H9 (cell line): ENCODE data around the gene NCOA1. TPM values are rescaled to one million over a fixed set of nuclear protein-coding genes. Genes with fewer than 3 reads are reported as not detected.

Experiments
- DNase-seq: peaks from one replicate; pipeline ENCODE4 v3.0.0-alpha.2; 2017
- H2AFZ ChIP-seq: one replicate; pipeline ENCODE4 v1.6.1; 2013; ENCODE audit warnings: mild to moderate bottlenecking, low read length, control low read depth, moderate library complexity
- H2AK5ac ChIP-seq: 2 replicates; pipeline ENCODE4 v1.6.1; 2013; ENCODE audit warnings: low read length, control low read depth, mixed read lengths; ENCODE audit not compliant: insufficient read length
- H2BK120ac ChIP-seq: one replicate; pipeline ENCODE4 v1.6.1; 2013; ENCODE audit warnings: low read depth, mild to moderate bottlenecking, low read length, control low read depth, inconsistent platforms; ENCODE audit not compliant: poor library complexity, severe bottlenecking
- H2BK12ac ChIP-seq: 2 replicates; pipeline ENCODE4 v1.6.1; 2013; ENCODE audit warnings: low read length, control low read depth, mixed read lengths, low read depth; ENCODE audit not compliant: insufficient read length
- H2BK15ac ChIP-seq: 2 replicates; pipeline ENCODE4 v1.6.1; 2013; ENCODE audit warnings: low read depth, low read length, control low read depth
- H2BK20ac ChIP-seq: one replicate; pipeline ENCODE4 v1.6.1; 2013; ENCODE audit warnings: low read depth, mild to moderate bottlenecking, low read length, control low read depth, inconsistent platforms; ENCODE audit not compliant: poor library complexity, severe bottlenecking
- H2BK5ac ChIP-seq: 2 replicates; pipeline ENCODE4 v1.6.1; 2013; ENCODE audit warnings: low read length, control low read depth, mixed read lengths; ENCODE audit not compliant: insufficient read length
- H3K14ac ChIP-seq: 2 replicates; pipeline ENCODE4 v1.6.1; 2013; ENCODE audit warnings: low read length, control low read depth; ENCODE audit not compliant: insufficient read depth
- H3K18ac ChIP-seq: 2 replicates; pipeline ENCODE4 v1.6.1; 2013; ENCODE audit warnings: low read depth, mild to moderate bottlenecking, mixed read lengths, low read length, control low read depth; ENCODE audit not compliant: insufficient read length
- H3K23ac ChIP-seq: 2 replicates; pipeline ENCODE4 v1.6.1; 2013; ENCODE audit warnings: low read length, control low read depth, mixed read lengths, low read depth; ENCODE audit not compliant: insufficient read length
- H3K23me2 ChIP-seq: 2 replicates; pipeline ENCODE4 v1.6.1; 2013; ENCODE audit warnings: low read depth, mild to moderate bottlenecking, mixed read lengths, low read length, control low read depth; ENCODE audit not compliant: insufficient read length, poor library complexity, severe bottlenecking
- H3K27ac ChIP-seq: 2 replicates; pipeline ENCODE4 v1.5.1; 2013; ENCODE audit warnings: low read length, control low read depth, mixed read lengths, low read depth; ENCODE audit not compliant: insufficient read length
- H3K27me3 ChIP-seq: 2 replicates; pipeline ENCODE4 v1.6.1; 2013; ENCODE audit warnings: low read length, control low read depth, inconsistent platforms; ENCODE audit not compliant: insufficient read depth
- H3K4ac ChIP-seq: 2 replicates; pipeline ENCODE4 v1.6.1; 2013; ENCODE audit warnings: low read depth, mild to moderate bottlenecking, control low read depth, inconsistent platforms, low read length, moderate library complexity
- H3K4me1 ChIP-seq: 2 replicates; pipeline ENCODE4 v1.6.1; 2013; ENCODE audit warnings: low read length, control low read depth, inconsistent platforms; ENCODE audit not compliant: insufficient read depth
- H3K4me2 ChIP-seq: 2 replicates; pipeline ENCODE4 v1.6.1; 2013; ENCODE audit warnings: low read length, control low read depth, mixed read lengths; ENCODE audit not compliant: insufficient read length, insufficient read depth
- H3K56ac ChIP-seq: 2 replicates; pipeline ENCODE4 v1.6.1; 2013; ENCODE audit warnings: low read depth, mild to moderate bottlenecking, mixed read lengths, low read length, control low read depth; ENCODE audit not compliant: insufficient read length
- H3K79me1 ChIP-seq: 2 replicates; pipeline ENCODE4 v1.6.1; 2013; ENCODE audit warnings: low read depth, mild to moderate bottlenecking, moderate library complexity, low read length, control low read depth, inconsistent platforms; ENCODE audit not compliant: insufficient read depth, poor library complexity, severe bottlenecking
- H3K79me2 ChIP-seq: 2 replicates; pipeline ENCODE4 v1.6.1; 2013; ENCODE audit warnings: low read length, control low read depth, inconsistent platforms; ENCODE audit not compliant: insufficient read depth
- H3K9ac ChIP-seq: 2 replicates; pipeline ENCODE4 v1.6.1; 2013; ENCODE audit warnings: low read length, control low read depth, mixed read lengths; ENCODE audit not compliant: insufficient read length; ENCODE audit errors: extremely low read depth
- H3K9me3 ChIP-seq: one replicate; pipeline ENCODE4 v1.6.1; 2013; ENCODE audit warnings: low read depth, low read length, inconsistent platforms; ENCODE audit not compliant: control insufficient read depth
- H3T11ph ChIP-seq: one replicate; pipeline ENCODE4 v1.6.1; 2013; ENCODE audit warnings: mild to moderate bottlenecking, low read length, control low read depth, inconsistent platforms
- H4K20me1 ChIP-seq: one replicate; pipeline ENCODE4 v1.6.1; 2013; ENCODE audit not compliant: control insufficient read depth, insufficient read length, insufficient read depth
- H4K5ac ChIP-seq: 2 replicates; pipeline ENCODE4 v1.6.1; 2013; ENCODE audit warnings: low read depth, mild to moderate bottlenecking, mixed read lengths, low read length, control low read depth; ENCODE audit not compliant: insufficient read length
- H4K8ac ChIP-seq: replicated peaks from 2 replicates; pipeline ENCODE4 v1.6.1; 2013; ENCODE audit warnings: low read length, control low read depth, mixed read lengths, low read depth; ENCODE audit not compliant: insufficient read length
- H4K91ac ChIP-seq: 2 replicates; pipeline ENCODE4 v1.6.1; 2013; ENCODE audit warnings: low read depth, mild to moderate bottlenecking, moderate library complexity, mixed read lengths, low read length, control low read depth; ENCODE audit not compliant: insufficient read length
- H3K27ac Mint-ChIP-seq, 3 experiments: 2 replicates in 2 of 3; 3 replicates in 1 of 3; pipeline ENCODE4 v1.8.0; 2020 to 2021; ENCODE audit warnings: mixed read lengths in 3 of 3, mild to moderate bottlenecking in 1 of 3, moderate library complexity in 1 of 3
- H3K27me3 Mint-ChIP-seq: 2 replicates; pipeline ENCODE4 v1.8.0; 2021; ENCODE audit warnings: low read depth, mild to moderate bottlenecking, moderate library complexity, mixed read lengths
- H3K36me3 Mint-ChIP-seq, 3 experiments: 2 replicates in 2 of 3; 3 replicates in 1 of 3; pipeline ENCODE4 v1.8.0; 2020 to 2021; ENCODE audit warnings: low read depth in 3 of 3, mixed read lengths in 3 of 3; ENCODE audit not compliant: insufficient read depth in 1 of 3
- H3K4me1 Mint-ChIP-seq, 2 experiments: 2 replicates each; pipeline ENCODE4 v1.8.0; 2020; ENCODE audit warnings: mixed read lengths in 2 of 2
- H3K4me3 Mint-ChIP-seq, 2 experiments: 2 replicates in 1 of 2; 3 replicates in 1 of 2; pipeline ENCODE4 v1.8.0; 2020 to 2021; ENCODE audit warnings: mild to moderate bottlenecking in 2 of 2, mixed read lengths in 2 of 2, moderate library complexity in 1 of 2
- H3K9me3 Mint-ChIP-seq, 2 experiments: 2 replicates in 1 of 2; 3 replicates in 1 of 2; pipeline ENCODE4 v1.8.0; 2020; ENCODE audit warnings: mild to moderate bottlenecking in 2 of 2, mixed read lengths in 2 of 2, moderate library complexity in 1 of 2
- CTCF ChIP-seq: fragments of 200-600 bp; sonication (generic); conservative IDR thresholded peaks from 3 replicates; pipeline ENCODE4 v1.8.0; 2021; ENCODE audit warnings: antibody characterized with exemption, mild to moderate bottlenecking
- WGBS: extraction: QIAGEN DNeasy Blood & Tissue Kit; methylation state at CpG from one replicate; pipeline ENCODE4 v1.1.7; 2013; ENCODE audit warnings: missing lambda C conversion rate, low lambda C conversion rate, mixed read lengths; ENCODE audit not compliant: insufficient read length; ENCODE audit errors: extremely low coverage; 5-methylcytosine and 5-hydroxymethylcytosine counted together
- total RNA-seq: library from RNA; stranded (reverse); gene quantifications from 2 replicates; pipeline ENCODE4 v1.2.1, GENCODE V29; 2021

NCOA1 gene
- total RNA-seq, 1 experiment from 2014 or later, result 14.8 TPM

GRCh38 chr2:24472416-24472815 is 18.6 kb upstream of the NCOA1 start:
- no CpG with 5 or more reads among the region's 1 CpG for WGBS
- Histone ChIP-seq H2AFZ (no peak overlapping the region), H2BK15ac (no peak overlapping the region), H3K4ac (no peak overlapping the region), H4K91ac (no peak overlapping the region), H3K9ac (no peak overlapping the region), H3K4me2 (no peak overlapping the region), H3K27me3 (no peaks in the 10 kb centered on the region), H2AK5ac (no peak overlapping the region), H4K5ac (no peak overlapping the region), H3K79me2 (no peaks in the 10 kb centered on the region), H2BK20ac (no peak overlapping the region), H3K18ac (no peak overlapping the region), H3K79me1 (no peaks in the 10 kb centered on the region), H3K27ac (no peak overlapping the region), H3T11ph (no peak overlapping the region), H3K23me2 (no peaks in the 10 kb centered on the region), H3K9me3 (no peaks in the 10 kb centered on the region), H3K4me1 (0 out of 2 replicates have a peak, but pooled peaks cover under 1% of the 10 kb centered on the region), H2BK12ac (no peak overlapping the region), H2BK5ac (no peak overlapping the region), H3K14ac (no peak overlapping the region), H4K20me1 (no peaks in the 10 kb centered on the region), H2BK120ac (no peak overlapping the region), H3K56ac (no peak overlapping the region), H3K23ac (no peak overlapping the region), H4K8ac (no peak overlapping the region)
- no peak for DNase-seq
- TF ChIP-seq CTCF, result no peak
- Mint-ChIP-seq H3K9me3 (peaks cover 0 to 2% of the 10 kb centered on the region in 2 experiments; a peak in 1 of 5 replicates), H3K27ac (no peak overlapping the region), H3K36me3 (no peaks in the 10 kb centered on the region), H3K4me3 (no peak overlapping the region), H3K4me1 (peaks cover 6 to 7% of the 10 kb centered on the region in 2 experiments), H3K27me3 (no peaks in the 10 kb centered on the region)
